ENCODE data around the gene CFAP410.
A peak's percentile ranks its signal among the peaks of the same experiment; 100 is the strongest.

CFAP410 gene

GRCh38 chr21:44310628-44311507 is 28.3 kb downstream of the CFAP410 start:
- Histone ChIP-seq H2AK5ac (ENCODE audit: low read depth, low read length) (no peak overlapping the region), H3K27me3 (ENCODE audit: control insufficient read depth in 3 of 3, insufficient read depth in 3 of 3, low read depth in 1 of 3, low read length in 3 of 3) (no peaks in the 10 kb centered on the region), H2BK15ac (ENCODE audit: low read length) (no peak overlapping the region), H2BK120ac (ENCODE audit: low read depth, low read length) (no peak overlapping the region), H3K14ac (ENCODE audit: low read length) (no peak overlapping the region), H2AFZ (ENCODE audit: low read length) (no peak overlapping the region), H3K79me1 (ENCODE audit: low read depth, low read length) (peaks cover 5% of the 10 kb centered on the region), H3K18ac (ENCODE audit: low read length) (no peak overlapping the region), H3K36me3 (replicated peaks in 1 of 2; ENCODE audit: control insufficient read depth in 2 of 2, insufficient read depth in 2 of 2, low read length in 2 of 2) (peaks cover 21 to 69% of the 10 kb centered on the region in 2 donors), H3K23ac (ENCODE audit: low read depth, low read length, poor library complexity) (peak overlapping the region; percentile 93), H3K27ac (replicated peaks; ENCODE audit: low read length) (no peak overlapping the region), H3K4ac (ENCODE audit: low read length) (no peak overlapping the region), H3K4me1 (ENCODE audit: control insufficient read depth in 2 of 2, insufficient read depth in 1 of 2, low read depth in 1 of 2, low read length in 2 of 2) (peaks cover 13 to 18% of the 10 kb centered on the region in 2 donors), H3K4me2 (ENCODE audit: insufficient read depth, low read length, poor library complexity, severe bottlenecking) (no peak overlapping the region), H2BK12ac (ENCODE audit: low read length) (no peak overlapping the region), H4K8ac (ENCODE audit: low read depth, low read length) (no peak overlapping the region), H3K9me3 (replicated peaks in 1 of 2; ENCODE audit: control insufficient read depth in 2 of 2, insufficient read depth in 1 of 2, low read depth in 1 of 2, low read length in 2 of 2) (peaks cover 0 to 3% of the 10 kb centered on the region in 2 donors), H4K91ac (ENCODE audit: low read depth, low read length, poor library complexity) (no peak overlapping the region), H3K4me3 (ENCODE audit: low read length in 2 of 2) (peak overlapping the region in 1 of 2 donors; percentile 65), H3K9ac (ENCODE audit: low read depth, low read length, poor library complexity) (peak overlapping the region; percentile 55), H2BK5ac (ENCODE audit: low read length) (peak overlapping the region; percentile 66)
- WGBS, 2 donors (ENCODE audit: extremely low coverage in 2 of 2, insufficient read length in 2 of 2, insufficient replicate concordance in 1 of 2) = no CpG with 5 or more reads among the region's 28 CpGs
- DNase-seq (ENCODE audit: low spot score) = no peak

GRCh38 chr21:44306936-44307704 is 32.1 kb downstream of the CFAP410 start:
- peaks cover 7% of the 10 kb centered on the region for H3K79me1 ChIP-seq (ENCODE audit: low read depth, low read length)
- H3K14ac ChIP-seq (ENCODE audit: low read length) = peak overlapping the region; percentile 89
- H2BK120ac ChIP-seq (ENCODE audit: low read depth, low read length) = no peak overlapping the region
- H4K91ac ChIP-seq (ENCODE audit: low read depth, low read length, poor library complexity) = no peak overlapping the region
- H3K4me2 ChIP-seq (ENCODE audit: insufficient read depth, low read length, poor library complexity, severe bottlenecking) = no peak overlapping the region
- H3K27me3 ChIP-seq (ENCODE audit: control insufficient read depth in 3 of 3, insufficient read depth in 3 of 3, low read depth in 1 of 3, low read length in 3 of 3) = no peaks in the 10 kb centered on the region
- H3K4me3 ChIP-seq (ENCODE audit: low read length in 2 of 2) = no peak overlapping the region
- H2AK5ac ChIP-seq (ENCODE audit: low read depth, low read length) = peak overlapping the region; percentile 79
- peak overlapping the region; percentile 53 for H3K4ac ChIP-seq (ENCODE audit: low read length)
- H4K8ac ChIP-seq (ENCODE audit: low read depth, low read length) = peak overlapping the region; percentile 17
- H3K23ac ChIP-seq (ENCODE audit: low read depth, low read length, poor library complexity) = peak overlapping the region; percentile 55
- H2BK12ac ChIP-seq (ENCODE audit: low read length) = peak overlapping the region; percentile 58
- WGBS, 2 donors (ENCODE audit: extremely low coverage in 2 of 2, insufficient read length in 2 of 2, insufficient replicate concordance in 1 of 2) = no CpG with 5 or more reads among the region's 21 CpGs
- peak overlapping the region; percentile 70 for H3K9ac ChIP-seq (ENCODE audit: low read depth, low read length, poor library complexity)
- peak overlapping the region; percentile 58 for H2BK15ac ChIP-seq (ENCODE audit: low read length)
- DNase-seq (ENCODE audit: low spot score) = no peak
- peaks cover 0 to 3% of the 10 kb centered on the region in 2 donors for H3K9me3 ChIP-seq (replicated peaks in 1 of 2; ENCODE audit: control insufficient read depth in 2 of 2, insufficient read depth in 1 of 2, low read depth in 1 of 2, low read length in 2 of 2)
- peak overlapping the region; percentile 82 for H2BK5ac ChIP-seq (ENCODE audit: low read length)
- H2AFZ ChIP-seq (ENCODE audit: low read length) = no peak overlapping the region
- peaks cover 26 to 32% of the 10 kb centered on the region in 2 donors for H3K4me1 ChIP-seq (ENCODE audit: control insufficient read depth in 2 of 2, insufficient read depth in 1 of 2, low read depth in 1 of 2, low read length in 2 of 2)
- peak overlapping the region; percentile 90 for H3K18ac ChIP-seq (ENCODE audit: low read length)
- no peak overlapping the region for H3K27ac ChIP-seq (replicated peaks; ENCODE audit: low read length)
- peaks cover 13 to 40% of the 10 kb centered on the region in 2 donors for H3K36me3 ChIP-seq (replicated peaks in 1 of 2; ENCODE audit: control insufficient read depth in 2 of 2, insufficient read depth in 2 of 2, low read length in 2 of 2)

- Histone ChIP-seq H3K27me3 (ENCODE audit: control insufficient read depth in 3 of 3, insufficient read depth in 3 of 3, low read depth in 1 of 3, low read length in 3 of 3) (no peaks in the 10 kb centered on the region), H4K8ac (ENCODE audit: low read depth, low read length) (no peak overlapping the region), H3K23ac (ENCODE audit: low read depth, low read length, poor library complexity) (no peak overlapping the region), H3K4me1 (ENCODE audit: control insufficient read depth in 2 of 2, insufficient read depth in 1 of 2, low read depth in 1 of 2, low read length in 2 of 2) (peaks cover 29 to 34% of the 10 kb centered on the region in 2 donors), H3K9me3 (replicated peaks in 1 of 2; ENCODE audit: control insufficient read depth in 2 of 2, insufficient read depth in 1 of 2, low read depth in 1 of 2, low read length in 2 of 2) (no peaks in the 10 kb centered on the region), H3K36me3 (replicated peaks in 1 of 2; ENCODE audit: control insufficient read depth in 2 of 2, insufficient read depth in 2 of 2, low read length in 2 of 2) (peaks cover 2 to 26% of the 10 kb centered on the region in 2 donors), H3K4ac (ENCODE audit: low read length) (no peak overlapping the region), H4K91ac (ENCODE audit: low read depth, low read length, poor library complexity) (no peak overlapping the region), H2BK15ac (ENCODE audit: low read length) (no peak overlapping the region), H3K27ac (replicated peaks; ENCODE audit: low read length) (no peak overlapping the region), H2BK5ac (ENCODE audit: low read length) (peak overlapping the region; percentile 59), H3K4me3 (ENCODE audit: low read length in 2 of 2) (no peak overlapping the region), H3K4me2 (ENCODE audit: insufficient read depth, low read length, poor library complexity, severe bottlenecking) (no peak overlapping the region), H3K9ac (ENCODE audit: low read depth, low read length, poor library complexity) (no peak overlapping the region), H2AK5ac (ENCODE audit: low read depth, low read length) (no peak overlapping the region), H3K18ac (ENCODE audit: low read length) (no peak overlapping the region), H2BK120ac (ENCODE audit: low read depth, low read length) (no peak overlapping the region), H3K14ac (ENCODE audit: low read length) (no peak overlapping the region), H3K79me1 (ENCODE audit: low read depth, low read length) (peaks cover 11% of the 10 kb centered on the region), H2AFZ (ENCODE audit: low read length) (no peak overlapping the region), H2BK12ac (ENCODE audit: low read length) (no peak overlapping the region)
- no CpG with 5 or more reads among the region's 9 CpGs for WGBS, 2 donors (ENCODE audit: extremely low coverage in 2 of 2, insufficient read length in 2 of 2, insufficient replicate concordance in 1 of 2)
- no peak for DNase-seq (ENCODE audit: low spot score)
These were observed 33.5 kb downstream of the CFAP410 start for GRCh38 chr21:44305691-44306090.

GRCh38 chr21:44304877-44305293 is 34.3 kb downstream of the CFAP410 start:
- Histone ChIP-seq H3K79me1 (ENCODE audit: low read depth, low read length) (peaks cover 11% of the 10 kb centered on the region), H3K4me1 (ENCODE audit: control insufficient read depth in 2 of 2, insufficient read depth in 1 of 2, low read depth in 1 of 2, low read length in 2 of 2) (peaks cover 30 to 36% of the 10 kb centered on the region in 2 donors), H3K4me3 (ENCODE audit: low read length in 2 of 2) (no peak overlapping the region), H2BK15ac (ENCODE audit: low read length) (no peak overlapping the region), H2AK5ac (ENCODE audit: low read depth, low read length) (peak overlapping the region; percentile 47), H2AFZ (ENCODE audit: low read length) (no peak overlapping the region), H3K9me3 (replicated peaks in 1 of 2; ENCODE audit: control insufficient read depth in 2 of 2, insufficient read depth in 1 of 2, low read depth in 1 of 2, low read length in 2 of 2) (no peaks in the 10 kb centered on the region), H3K9ac (ENCODE audit: low read depth, low read length, poor library complexity) (peak overlapping the region; percentile 24), H2BK5ac (ENCODE audit: low read length) (peak overlapping the region; percentile 59), H3K27ac (replicated peaks; ENCODE audit: low read length) (no peak overlapping the region), H2BK120ac (ENCODE audit: low read depth, low read length) (no peak overlapping the region), H3K18ac (ENCODE audit: low read length) (peak overlapping the region; percentile 11), H4K91ac (ENCODE audit: low read depth, low read length, poor library complexity) (no peak overlapping the region), H3K23ac (ENCODE audit: low read depth, low read length, poor library complexity) (no peak overlapping the region), H3K4ac (ENCODE audit: low read length) (no peak overlapping the region), H3K14ac (ENCODE audit: low read length) (no peak overlapping the region), H3K27me3 (ENCODE audit: control insufficient read depth in 3 of 3, insufficient read depth in 3 of 3, low read depth in 1 of 3, low read length in 3 of 3) (no peaks in the 10 kb centered on the region), H3K36me3 (replicated peaks in 1 of 2; ENCODE audit: control insufficient read depth in 2 of 2, insufficient read depth in 2 of 2, low read length in 2 of 2) (peaks cover 2 to 19% of the 10 kb centered on the region in 2 donors), H3K4me2 (ENCODE audit: insufficient read depth, low read length, poor library complexity, severe bottlenecking) (no peak overlapping the region), H2BK12ac (ENCODE audit: low read length) (no peak overlapping the region), H4K8ac (ENCODE audit: low read depth, low read length) (no peak overlapping the region)
- peak; percentile 42 for DNase-seq (ENCODE audit: low spot score)
- no CpG with 5 or more reads among the region's 8 CpGs for WGBS, 2 donors (ENCODE audit: extremely low coverage in 2 of 2, insufficient read length in 2 of 2, insufficient replicate concordance in 1 of 2)

All from neuronal stem cell (in vitro differentiated cells).